Tibial artery (tissue), 4 donors: Measurements from ENCODE around the gene SLC41A3.

Experiments used
- DNase-seq, 2 donors: peaks; one replicate each; pipeline ENCODE4 v3.0.0-alpha.2; 2019
- H3K27ac ChIP-seq, 2 donors: fragments of 200-600 bp; sonication (generic) in 1 of 2; 1 replicate in 1 of 2; 2 replicates in 1 of 2; pipeline ENCODE4 v1.5.1; 2018 to 2019; ENCODE audit warnings: mild to moderate bottlenecking in 1 of 2
- H3K27me3 ChIP-seq, 2 donors: fragments of 200-600 bp; sonication (generic) in 1 of 2; one replicate each; pipeline versions ENCODE4 v1.5.1 to v1.6.0; 2016 to 2019
- H3K36me3 ChIP-seq, 3 donors: fragments of 200-600 bp; sonication (generic) in 2 of 3; one replicate each; pipeline ENCODE4 v1.5.1; 2016 to 2019; ENCODE audit warnings: mild to moderate bottlenecking in 2 of 3
- H3K4me1 ChIP-seq, 4 donors: fragments of 200-600 bp; sonication (generic) in 2 of 4; 1 replicate in 3 of 4; 2 replicates in 1 of 4; pipeline ENCODE4 v1.5.1; 2016 to 2019
- H3K4me3 ChIP-seq, 2 donors: fragments of 200-600 bp; sonication (generic) in 1 of 2; 1 replicate in 1 of 2; 2 replicates in 1 of 2; pipeline ENCODE4 v1.5.1; 2018 to 2019; ENCODE audit warnings: mild to moderate bottlenecking in 2 of 2
- H3K9me3 ChIP-seq, 3 donors: fragments of 200-600 bp; sonication (generic) in 1 of 3; one replicate each; pipeline ENCODE4 v1.5.1; 2016 to 2019
- CTCF ChIP-seq, 2 experiments: fragments of 200-600 bp in 1 of 2; fragments of 450-650 bp in 1 of 2; IDR thresholded peaks; one replicate each; pipeline ENCODE4 v1.5.1; 2017 to 2019; ENCODE audit warnings: antibody characterized with exemption in 2 of 2, mild to moderate bottlenecking in 1 of 2, moderate library complexity in 1 of 2
- intact Hi-C: fragments of 100-400 bp; cut with DNase I; formaldehyde crosslinking; loops from one replicate; pipeline ENCODE4 v1.15.0; 2023; ENCODE audit warnings: low total_unique reads

The SLC41A3 gene

GRCh38 chr3:126087552-126088175, 3.7 kb upstream of the SLC41A3 start:
- no peaks in the 10 kb centered on the region for H3K27me3 ChIP-seq
- DNase-seq: no peak
- intact Hi-C loops: no loop called here
- H3K4me1 ChIP-seq: peaks cover 0 to 12% (median 8%) of the 10 kb centered on the region in 4 donors
- TF ChIP-seq CTCF (IDR thresholded peaks at IDR 0.05): no peak
- no peak overlapping the region for H3K4me3 ChIP-seq
- H3K27ac ChIP-seq: no peak overlapping the region
- no peaks in the 10 kb centered on the region for H3K9me3 ChIP-seq
- H3K36me3 ChIP-seq: no peaks in the 10 kb centered on the region

GRCh38 chr3:126085841-126086240, 1.9 kb upstream of the SLC41A3 start:
- H3K36me3 ChIP-seq: no peaks in the 10 kb centered on the region
- H3K4me1 ChIP-seq: peaks cover 0 to 24% (median 19%) of the 10 kb centered on the region in 4 donors
- no peak overlapping the region for H3K27ac ChIP-seq
- intact Hi-C loops: no loop called here
- no peak overlapping the region for H3K4me3 ChIP-seq
- no peaks in the 10 kb centered on the region for H3K9me3 ChIP-seq
- no peak for TF ChIP-seq CTCF (IDR thresholded peaks at IDR 0.05)
- H3K27me3 ChIP-seq: no peaks in the 10 kb centered on the region
- DNase-seq: no peak

- Histone ChIP-seq H3K9me3 (no peaks in the 10 kb centered on the region), H3K27ac (peak overlapping the region; percentile 92 to 94), H3K4me3 (no peak overlapping the region), H3K36me3 (no peaks in the 10 kb centered on the region), H3K4me1 (peaks cover 0 to 24% (median 19%) of the 10 kb centered on the region in 4 donors), H3K27me3 (no peaks in the 10 kb centered on the region)
- no peak for DNase-seq
- TF ChIP-seq CTCF (IDR thresholded peaks at IDR 0.05): no peak
- intact Hi-C loops: no loop called here
These were observed 1.4 kb upstream of the SLC41A3 start for GRCh38 chr3:126085276-126085675.

- Histone ChIP-seq H3K36me3 (no peaks in the 10 kb centered on the region), H3K9me3 (no peaks in the 10 kb centered on the region), H3K27me3 (no peaks in the 10 kb centered on the region), H3K4me3 (peak overlapping the region; percentile 79 to 87), H3K4me1 (peaks cover 0 to 24% (median 19%) of the 10 kb centered on the region in 4 donors), H3K27ac (peak overlapping the region; percentile 92 to 94)
- no peak for TF ChIP-seq CTCF (IDR thresholded peaks at IDR 0.05)
- DNase-seq: no peak
- intact Hi-C loops: loop anchor here (5.0 kb wide), 1 partner anchor 393 kb away; the partner anchor contains the start of gene ZXDC
These were observed 850 bp upstream of the SLC41A3 start for GRCh38 chr3:126084768-126085180.

- Histone ChIP-seq H3K27ac (peak overlapping the region; percentile 92 to 94), H3K27me3 (no peaks in the 10 kb centered on the region), H3K9me3 (no peaks in the 10 kb centered on the region), H3K4me1 (peaks cover 0 to 24% (median 19%) of the 10 kb centered on the region in 4 donors), H3K4me3 (peak overlapping the region; percentile 79 to 87), H3K36me3 (peaks cover 0 to 3% (median 0%) of the 10 kb centered on the region in 3 donors)
- no peak for TF ChIP-seq CTCF (IDR thresholded peaks at IDR 0.05)
- DNase-seq: no peak
- intact Hi-C loops: loop anchor here (5.0 kb wide), 1 partner anchor 394 kb away; the partner anchor contains the start of gene ZXDC
These were observed 412 bp downstream of the SLC41A3 start for GRCh38 chr3:126083511-126083912.
